WTC11 (cell line): ENCODE data around the gene CPNE9. TPM values are rescaled to one million over a fixed set of nuclear protein-coding genes. Genes with fewer than 3 reads are reported as not detected.

Experiments
- ATAC-seq: fragments of 200-7000 bp; cut with Tn5 transposase; 2 replicates; pipeline ENCODE4 v1.10.0; 2021; ENCODE audit warnings: mild to moderate bottlenecking, moderate library complexity
- CTCF ChIA-PET: fragments of 300-600 bp; sonication (Branson Sonifier 250); formaldehyde crosslinking; loops from one replicate; lab custom pipeline; 2021; ENCODE audit warnings: antibody characterized with exemption; lab: Charles Lee
- POLR2A ChIA-PET: fragments of 350-600 bp; sonication (Branson Sonifier 250); formaldehyde crosslinking; loops from one replicate; lab custom pipeline; 2021; ENCODE audit warnings: antibody characterized with exemption; lab: Charles Lee
- DNase-seq: peaks from one replicate; pipeline ENCODE4 v3.0.0; 2021; ENCODE audit warnings: low spot score
- H3K27ac Mint-ChIP-seq: 2 replicates; pipeline ENCODE4 v1.8.0; 2021; ENCODE audit warnings: mixed read lengths
- H3K27me3 Mint-ChIP-seq: 2 replicates; pipeline ENCODE4 v1.8.0; 2021; ENCODE audit warnings: low read depth, mild to moderate bottlenecking, moderate library complexity, mixed read lengths
- H3K36me3 Mint-ChIP-seq: 2 replicates; pipeline ENCODE4 v1.8.0; 2021; ENCODE audit warnings: mixed read lengths
- H3K4me1 Mint-ChIP-seq: 2 replicates; pipeline ENCODE4 v1.8.0; 2022; ENCODE audit warnings: mixed read lengths
- H3K4me3 Mint-ChIP-seq: 2 replicates; pipeline ENCODE4 v1.8.0; 2021; ENCODE audit warnings: mild to moderate bottlenecking, moderate library complexity, mixed read lengths
- H3K9me3 Mint-ChIP-seq: 2 replicates; pipeline ENCODE4 v1.8.0; 2021; ENCODE audit warnings: mixed read lengths
- ETV6 ChIP-seq: sonication (generic); formaldehyde crosslinking; IDR thresholded peaks from 2 replicates; pipeline ENCODE4 v1.8.1; 2022; ENCODE audit warnings: mild to moderate bottlenecking, missing genetic modification reagents
- GABPB1 ChIP-seq: sonication (generic); formaldehyde crosslinking; IDR thresholded peaks from 2 replicates; pipeline ENCODE4 v1.8.1; 2023; ENCODE audit warnings: mild to moderate bottlenecking, missing genetic modification reagents
- GRHL2 ChIP-seq: fragments of 250-450 bp; sonication (Bioruptor Pico); IDR thresholded peaks from 2 replicates; pipeline ENCODE4 v1.8.0; 2022; ENCODE audit warnings: mild to moderate bottlenecking, moderate library complexity; ENCODE audit not compliant: insufficient replicate concordance, severe bottlenecking
- PRRX2 ChIP-seq: fragments of 250-450 bp; sonication (Bioruptor Pico); IDR thresholded peaks from 2 replicates; pipeline ENCODE4 v1.8.0; 2021; ENCODE audit warnings: mild to moderate bottlenecking
- RELA ChIP-seq: sonication (generic); formaldehyde crosslinking; IDR thresholded peaks from 2 replicates; pipeline ENCODE4 v1.8.1; 2022; ENCODE audit warnings: missing genetic modification reagents, mild to moderate bottlenecking, borderline replicate concordance
- SP1 ChIP-seq: sonication (generic); formaldehyde crosslinking; conservative IDR thresholded peaks from 2 replicates; pipeline ENCODE4 v1.8.1; 2022; ENCODE audit warnings: missing genetic modification reagents
- TCF7 ChIP-seq: sonication (generic); formaldehyde crosslinking; IDR thresholded peaks from 2 replicates; pipeline ENCODE4 v1.8.0; 2022; ENCODE audit warnings: mild to moderate bottlenecking, low read depth, missing genetic modification reagents, moderate library complexity
- TP53 ChIP-seq: sonication (generic); formaldehyde crosslinking; IDR thresholded peaks from 2 replicates; pipeline ENCODE4 v1.8.1; 2023; ENCODE audit warnings: mild to moderate bottlenecking, missing genetic modification reagents
- ZNF121 ChIP-seq: sonication (generic); formaldehyde crosslinking; IDR thresholded peaks from 2 replicates; pipeline ENCODE4 v1.8.0; 2023; ENCODE audit warnings: missing genetic modification reagents
- ZNF232 ChIP-seq: sonication (generic); formaldehyde crosslinking; IDR thresholded peaks from 2 replicates; pipeline ENCODE4 v1.8.0; 2022; ENCODE audit warnings: mild to moderate bottlenecking, missing genetic modification reagents
- ZNF263 ChIP-seq: sonication (generic); formaldehyde crosslinking; IDR thresholded peaks from 2 replicates; pipeline ENCODE4 v1.8.1; 2022; ENCODE audit warnings: low read depth, mild to moderate bottlenecking, moderate library complexity, missing genetic modification reagents
- ZNF396 ChIP-seq: fragments of 250-450 bp; sonication (Bioruptor Pico); IDR thresholded peaks from 2 replicates; pipeline ENCODE4 v1.8.0; 2021; ENCODE audit warnings: mild to moderate bottlenecking, moderate library complexity, borderline replicate concordance
- ZNF423 ChIP-seq: fragments of 250-450 bp; sonication (Bioruptor Pico); IDR thresholded peaks from 2 replicates; pipeline ENCODE4 v2.1.2; 2022; ENCODE audit warnings: mild to moderate bottlenecking, moderate library complexity
- ZNF671 ChIP-seq: fragments of 250-450 bp; sonication (Bioruptor Pico); IDR thresholded peaks from 2 replicates; pipeline ENCODE4 v1.8.0; 2021; ENCODE audit warnings: mild to moderate bottlenecking
- total RNA-seq: library from RNA; stranded (reverse); gene quantifications from 3 replicates; pipeline ENCODE4 v1.2.3, GENCODE V29; 2021
- TF ChIP-seq, protein P1 (sequence below): sonication (generic); formaldehyde crosslinking; IDR thresholded peaks from 2 replicates; pipeline ENCODE4 v1.8.0; 2022; ENCODE audit warnings: mild to moderate bottlenecking, missing genetic modification reagents
- TF ChIP-seq, protein P2 (sequence below): fragments of 250-450 bp; sonication (Bioruptor Pico); IDR thresholded peaks from 2 replicates; pipeline ENCODE4 v1.9.0; 2021; ENCODE audit warnings: moderate library complexity, mild to moderate bottlenecking, inconsistent platforms, borderline replicate concordance
- TF ChIP-seq, protein P3 (sequence below): sonication (generic); formaldehyde crosslinking; IDR thresholded peaks from 2 replicates; pipeline ENCODE4 v1.8.1; 2023; ENCODE audit warnings: mild to moderate bottlenecking, missing genetic modification reagents, moderate library complexity
- TF ChIP-seq, protein P4 (sequence below): sonication (generic); formaldehyde crosslinking; IDR thresholded peaks from 2 replicates; pipeline ENCODE4 v1.8.0; 2022; ENCODE audit warnings: missing genetic modification reagents
- TF ChIP-seq, protein P5 (sequence below): sonication (generic); formaldehyde crosslinking; IDR thresholded peaks from 2 replicates; pipeline ENCODE4 v1.8.0; 2023; ENCODE audit warnings: missing genetic modification reagents
- TF ChIP-seq, protein P6 (sequence below): sonication (generic); formaldehyde crosslinking; IDR thresholded peaks from 2 replicates; pipeline ENCODE4 v1.8.1; 2023; ENCODE audit warnings: mild to moderate bottlenecking, missing genetic modification reagents

CPNE9 gene
- total RNA-seq, 1 experiment from 2014 or later: 3.2 TPM

DNA sequence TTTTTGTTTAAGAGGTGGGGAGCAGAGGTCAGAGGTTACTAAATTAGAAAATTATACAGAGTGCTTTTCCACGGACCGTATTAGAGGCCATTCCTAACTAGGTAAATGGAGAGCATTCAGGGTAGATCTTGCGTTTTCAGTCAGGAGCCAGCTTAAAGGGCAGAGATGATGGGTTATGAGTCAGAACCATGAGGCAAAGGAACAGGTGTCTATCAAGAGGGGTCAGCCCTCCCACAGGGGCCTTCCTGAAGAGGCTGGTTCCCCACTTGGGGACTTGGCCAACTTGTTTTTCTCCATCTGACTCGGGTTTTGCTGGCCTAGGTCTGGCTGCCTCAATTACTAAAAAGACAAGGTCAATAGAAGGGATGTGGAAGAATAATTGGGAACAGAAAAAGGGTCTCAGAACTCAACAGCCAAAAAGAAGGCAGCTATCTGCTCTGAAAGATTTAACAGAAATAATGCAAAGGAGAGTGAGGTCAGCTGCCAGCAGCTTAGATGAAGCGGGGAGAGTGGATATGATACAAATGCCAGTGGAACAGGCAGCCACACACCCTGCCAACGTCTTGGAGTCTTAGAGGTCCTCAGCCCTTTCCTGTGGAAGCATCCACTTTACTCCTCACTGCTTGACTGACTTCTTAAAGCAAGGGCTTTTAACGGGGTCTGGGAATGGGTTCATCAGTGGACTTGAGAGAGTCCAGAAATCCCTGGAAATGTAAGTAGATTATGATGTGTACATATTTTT is 36.8 kb upstream of the CPNE9 start:
- POLR2A ChIA-PET: interaction anchor here (0.6 kb wide), 1 partner anchor 232 kb away, joined by 3 read pairs; no protein-coding TSS in a partner anchor
- H3K4me3 Mint-ChIP-seq: no peak overlapping the region
- H3K4me1 Mint-ChIP-seq: no peaks in the 10 kb centered on the region
- DNase-seq (no peak), ATAC-seq (no peak)
- H3K9me3 Mint-ChIP-seq: peaks cover 12% of the 10 kb centered on the region
- peaks cover 50% of the 10 kb centered on the region for H3K36me3 Mint-ChIP-seq
- H3K27ac Mint-ChIP-seq: no peak overlapping the region
- CTCF ChIA-PET: interaction anchor here (0.7 kb wide), 1 partner anchor 256 kb away, joined by 3 read pairs; no protein-coding TSS in a partner anchor
- no peak for TF ChIP-seq GABPB1 (CRISPR knock-in tag)
- no peak for TF ChIP-seq ZNF423 (CRISPR knock-in tag)
- no peak for TF ChIP-seq ZNF232 (CRISPR knock-in tag)
- TF ChIP-seq ZNF263: no peak
- no peak for TF ChIP-seq TP53
- TF ChIP-seq, protein P1, sequence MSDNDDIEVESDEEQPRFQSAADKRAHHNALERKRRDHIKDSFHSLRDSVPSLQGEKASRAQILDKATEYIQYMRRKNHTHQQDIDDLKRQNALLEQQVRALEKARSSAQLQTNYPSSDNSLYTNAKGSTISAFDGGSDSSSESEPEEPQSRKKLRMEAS (CRISPR knock-in tag): no peak
- no peak for TF ChIP-seq RELA (CRISPR knock-in tag)
- TF ChIP-seq TCF7 (CRISPR knock-in tag): no peak
- TF ChIP-seq, protein P2, sequence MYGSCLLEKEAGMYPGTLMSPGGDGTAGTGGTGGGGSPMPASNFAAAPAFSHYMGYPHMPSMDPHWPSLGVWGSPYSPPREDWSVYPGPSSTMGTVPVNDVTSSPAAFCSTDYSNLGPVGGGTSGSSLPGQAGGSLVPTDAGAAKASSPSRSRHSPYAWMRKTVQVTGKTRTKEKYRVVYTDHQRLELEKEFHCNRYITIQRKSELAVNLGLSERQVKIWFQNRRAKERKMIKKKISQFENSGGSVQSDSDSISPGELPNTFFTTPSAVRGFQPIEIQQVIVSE (CRISPR knock-in tag): no peak
- no peak for TF ChIP-seq ZNF396
- no peak for TF ChIP-seq ZNF671 (CRISPR knock-in tag)
- TF ChIP-seq, protein P3, sequence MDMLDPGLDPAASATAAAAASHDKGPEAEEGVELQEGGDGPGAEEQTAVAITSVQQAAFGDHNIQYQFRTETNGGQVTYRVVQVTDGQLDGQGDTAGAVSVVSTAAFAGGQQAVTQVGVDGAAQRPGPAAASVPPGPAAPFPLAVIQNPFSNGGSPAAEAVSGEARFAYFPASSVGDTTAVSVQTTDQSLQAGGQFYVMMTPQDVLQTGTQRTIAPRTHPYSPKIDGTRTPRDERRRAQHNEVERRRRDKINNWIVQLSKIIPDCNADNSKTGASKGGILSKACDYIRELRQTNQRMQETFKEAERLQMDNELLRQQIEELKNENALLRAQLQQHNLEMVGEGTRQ (CRISPR knock-in tag): no peak
- TF ChIP-seq ETV6 (CRISPR knock-in tag): no peak
- TF ChIP-seq PRRX2 (CRISPR knock-in tag): no peak
- no peak for TF ChIP-seq GRHL2
- TF ChIP-seq ZNF121 (CRISPR knock-in tag): no peak
- TF ChIP-seq, protein P4, sequence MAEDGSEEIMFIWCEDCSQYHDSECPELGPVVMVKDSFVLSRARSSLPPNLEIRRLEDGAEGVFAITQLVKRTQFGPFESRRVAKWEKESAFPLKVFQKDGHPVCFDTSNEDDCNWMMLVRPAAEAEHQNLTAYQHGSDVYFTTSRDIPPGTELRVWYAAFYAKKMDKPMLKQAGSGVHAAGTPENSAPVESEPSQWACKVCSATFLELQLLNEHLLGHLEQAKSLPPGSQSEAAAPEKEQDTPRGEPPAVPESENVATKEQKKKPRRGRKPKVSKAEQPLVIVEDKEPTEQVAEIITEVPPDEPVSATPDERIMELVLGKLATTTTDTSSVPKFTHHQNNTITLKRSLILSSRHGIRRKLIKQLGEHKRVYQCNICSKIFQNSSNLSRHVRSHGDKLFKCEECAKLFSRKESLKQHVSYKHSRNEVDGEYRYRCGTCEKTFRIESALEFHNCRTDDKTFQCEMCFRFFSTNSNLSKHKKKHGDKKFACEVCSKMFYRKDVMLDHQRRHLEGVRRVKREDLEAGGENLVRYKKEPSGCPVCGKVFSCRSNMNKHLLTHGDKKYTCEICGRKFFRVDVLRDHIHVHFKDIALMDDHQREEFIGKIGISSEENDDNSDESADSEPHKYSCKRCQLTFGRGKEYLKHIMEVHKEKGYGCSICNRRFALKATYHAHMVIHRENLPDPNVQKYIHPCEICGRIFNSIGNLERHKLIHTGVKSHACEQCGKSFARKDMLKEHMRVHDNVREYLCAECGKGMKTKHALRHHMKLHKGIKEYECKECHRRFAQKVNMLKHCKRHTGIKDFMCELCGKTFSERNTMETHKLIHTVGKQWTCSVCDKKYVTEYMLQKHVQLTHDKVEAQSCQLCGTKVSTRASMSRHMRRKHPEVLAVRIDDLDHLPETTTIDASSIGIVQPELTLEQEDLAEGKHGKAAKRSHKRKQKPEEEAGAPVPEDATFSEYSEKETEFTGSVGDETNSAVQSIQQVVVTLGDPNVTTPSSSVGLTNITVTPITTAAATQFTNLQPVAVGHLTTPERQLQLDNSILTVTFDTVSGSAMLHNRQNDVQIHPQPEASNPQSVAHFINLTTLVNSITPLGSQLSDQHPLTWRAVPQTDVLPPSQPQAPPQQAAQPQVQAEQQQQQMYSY: no peak
- no peak for TF ChIP-seq SP1 (CRISPR knock-in tag)
- TF ChIP-seq, protein P5, sequence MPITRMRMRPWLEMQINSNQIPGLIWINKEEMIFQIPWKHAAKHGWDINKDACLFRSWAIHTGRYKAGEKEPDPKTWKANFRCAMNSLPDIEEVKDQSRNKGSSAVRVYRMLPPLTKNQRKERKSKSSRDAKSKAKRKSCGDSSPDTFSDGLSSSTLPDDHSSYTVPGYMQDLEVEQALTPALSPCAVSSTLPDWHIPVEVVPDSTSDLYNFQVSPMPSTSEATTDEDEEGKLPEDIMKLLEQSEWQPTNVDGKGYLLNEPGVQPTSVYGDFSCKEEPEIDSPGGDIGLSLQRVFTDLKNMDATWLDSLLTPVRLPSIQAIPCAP: no peak
- TF ChIP-seq, protein P6, sequence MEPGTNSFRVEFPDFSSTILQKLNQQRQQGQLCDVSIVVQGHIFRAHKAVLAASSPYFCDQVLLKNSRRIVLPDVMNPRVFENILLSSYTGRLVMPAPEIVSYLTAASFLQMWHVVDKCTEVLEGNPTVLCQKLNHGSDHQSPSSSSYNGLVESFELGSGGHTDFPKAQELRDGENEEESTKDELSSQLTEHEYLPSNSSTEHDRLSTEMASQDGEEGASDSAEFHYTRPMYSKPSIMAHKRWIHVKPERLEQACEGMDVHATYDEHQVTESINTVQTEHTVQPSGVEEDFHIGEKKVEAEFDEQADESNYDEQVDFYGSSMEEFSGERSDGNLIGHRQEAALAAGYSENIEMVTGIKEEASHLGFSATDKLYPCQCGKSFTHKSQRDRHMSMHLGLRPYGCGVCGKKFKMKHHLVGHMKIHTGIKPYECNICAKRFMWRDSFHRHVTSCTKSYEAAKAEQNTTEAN (CRISPR knock-in tag): no peak
- no peaks in the 10 kb centered on the region for H3K27me3 Mint-ChIP-seq
